ENCODE results near the gene CCDC195.

Gene CCDC195

DNA sequence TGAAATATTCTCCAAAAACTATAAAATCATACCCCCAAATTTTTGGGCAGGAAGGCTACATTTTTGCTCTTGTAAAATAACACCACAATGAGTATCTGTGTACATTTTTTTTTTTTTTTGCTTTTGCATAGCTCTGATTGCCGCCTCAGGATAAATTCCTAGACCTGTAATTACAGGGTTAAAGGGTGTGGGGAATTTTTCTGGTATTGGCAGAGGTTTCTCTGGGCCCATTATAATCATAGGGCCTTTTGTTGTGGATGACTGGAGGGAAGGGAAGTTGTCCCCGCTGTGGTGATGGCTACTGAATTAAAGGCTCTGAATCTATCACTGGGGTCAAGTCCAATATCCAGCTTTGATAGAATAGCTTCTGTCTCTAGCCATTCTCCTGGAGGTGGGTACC lies 26.6 kb downstream of the CCDC195 start:
- H4K20me1 ChIP-seq (ENCODE audit: insufficient read depth, low read length), result no peaks in the 10 kb centered on the region
- H3K27ac ChIP-seq (ENCODE audit: low read depth, low read length, poor library complexity, severe bottlenecking), result no peak overlapping the region
- no peaks in the 10 kb centered on the region for H3K27me3 ChIP-seq (ENCODE audit: insufficient read depth, low read length)
- TF ChIP-seq EZH2 (IDR thresholded peaks at IDR 0.05; ENCODE audit: borderline replicate concordance, low read length), result no peak
- TF ChIP-seq, protein P1, sequence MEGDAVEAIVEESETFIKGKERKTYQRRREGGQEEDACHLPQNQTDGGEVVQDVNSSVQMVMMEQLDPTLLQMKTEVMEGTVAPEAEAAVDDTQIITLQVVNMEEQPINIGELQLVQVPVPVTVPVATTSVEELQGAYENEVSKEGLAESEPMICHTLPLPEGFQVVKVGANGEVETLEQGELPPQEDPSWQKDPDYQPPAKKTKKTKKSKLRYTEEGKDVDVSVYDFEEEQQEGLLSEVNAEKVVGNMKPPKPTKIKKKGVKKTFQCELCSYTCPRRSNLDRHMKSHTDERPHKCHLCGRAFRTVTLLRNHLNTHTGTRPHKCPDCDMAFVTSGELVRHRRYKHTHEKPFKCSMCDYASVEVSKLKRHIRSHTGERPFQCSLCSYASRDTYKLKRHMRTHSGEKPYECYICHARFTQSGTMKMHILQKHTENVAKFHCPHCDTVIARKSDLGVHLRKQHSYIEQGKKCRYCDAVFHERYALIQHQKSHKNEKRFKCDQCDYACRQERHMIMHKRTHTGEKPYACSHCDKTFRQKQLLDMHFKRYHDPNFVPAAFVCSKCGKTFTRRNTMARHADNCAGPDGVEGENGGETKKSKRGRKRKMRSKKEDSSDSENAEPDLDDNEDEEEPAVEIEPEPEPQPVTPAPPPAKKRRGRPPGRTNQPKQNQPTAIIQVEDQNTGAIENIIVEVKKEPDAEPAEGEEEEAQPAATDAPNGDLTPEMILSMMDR (IDR thresholded peaks at IDR 0.05; ENCODE audit: low read length), result no peak
- no peaks in the 10 kb centered on the region for H3K79me2 ChIP-seq (ENCODE audit: insufficient read depth, low read length)
- no peaks in the 10 kb centered on the region for H3F3A ChIP-seq (ENCODE audit: insufficient read depth, low read length)
- H3K9me2 ChIP-seq (ENCODE audit: low read depth, low read length), result no peaks in the 10 kb centered on the region
- H3K9ac ChIP-seq (ENCODE audit: low read length), result no peak overlapping the region
- H3K36me3 ChIP-seq (ENCODE audit: insufficient read depth, low read length), result no peaks in the 10 kb centered on the region
- no peak overlapping the region for H3K4me2 ChIP-seq (ENCODE audit: low read length)
- no peaks in the 10 kb centered on the region for H3K4me1 ChIP-seq (ENCODE audit: insufficient read depth, low read length, severe bottlenecking)
- no peaks in the 10 kb centered on the region for H3K9me3 ChIP-seq (ENCODE audit: low read length)
- H2AFZ ChIP-seq (ENCODE audit: low read length), result no peak overlapping the region
- no peak overlapping the region for H3K4me3 ChIP-seq (ENCODE audit: low read depth, low read length, poor library complexity, severe bottlenecking)

DNA sequence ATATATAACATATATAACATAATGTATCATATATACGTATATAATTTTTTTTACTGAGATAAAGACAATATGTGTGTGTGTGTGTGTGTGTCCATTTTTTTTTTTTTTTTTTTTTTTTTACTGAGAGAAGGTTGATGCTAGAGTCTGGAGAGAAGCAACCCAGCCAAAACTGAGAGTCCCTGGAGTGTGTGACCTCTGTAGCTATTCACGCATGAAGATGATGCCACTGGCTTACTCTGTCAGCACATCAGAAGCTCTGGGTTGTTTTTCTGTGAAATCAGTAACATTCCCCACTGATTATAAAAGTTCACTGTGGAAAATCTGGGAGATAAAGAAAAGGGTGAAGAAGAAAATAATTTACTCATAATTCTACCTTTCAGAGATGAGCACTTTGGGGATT lies 27.2 kb downstream of the CCDC195 start:
- Histone ChIP-seq H2AFZ (ENCODE audit: low read length) (no peak overlapping the region), H3K9me3 (ENCODE audit: low read length) (no peaks in the 10 kb centered on the region), H3K79me2 (ENCODE audit: insufficient read depth, low read length) (no peaks in the 10 kb centered on the region)

DNA sequence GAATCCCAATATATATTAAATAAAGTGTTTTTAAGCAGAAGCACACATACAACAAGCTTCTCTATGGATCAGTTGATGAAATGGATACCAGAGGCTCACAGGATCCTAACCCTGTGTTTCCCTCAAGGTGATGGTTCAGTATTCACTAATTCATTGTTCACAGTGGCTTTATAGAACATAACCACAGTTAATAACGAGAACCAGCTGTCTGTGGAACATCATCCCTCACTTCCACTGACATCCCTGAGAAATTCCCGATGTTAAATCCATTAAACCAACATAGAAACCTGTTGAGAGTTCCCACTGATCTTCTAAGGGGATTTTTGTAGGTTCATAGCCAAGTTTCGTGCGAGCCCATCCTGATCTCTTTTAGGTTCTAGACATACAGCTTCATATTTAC lies 29.0 kb downstream of the CCDC195 start:
- no peak overlapping the region for H3K27ac ChIP-seq (ENCODE audit: low read depth, low read length, poor library complexity, severe bottlenecking)
- no peaks in the 10 kb centered on the region for H3K9me2 ChIP-seq (ENCODE audit: low read depth, low read length)
- peaks cover 9% of the 10 kb centered on the region for H3K4me1 ChIP-seq (ENCODE audit: insufficient read depth, low read length, severe bottlenecking)
- no peaks in the 10 kb centered on the region for H3K36me3 ChIP-seq (ENCODE audit: insufficient read depth, low read length)
- no peaks in the 10 kb centered on the region for H3K79me2 ChIP-seq (ENCODE audit: insufficient read depth, low read length)
- no peaks in the 10 kb centered on the region for H4K20me1 ChIP-seq (ENCODE audit: insufficient read depth, low read length)
- H3K27me3 ChIP-seq (ENCODE audit: insufficient read depth, low read length), result no peaks in the 10 kb centered on the region
- H3F3A ChIP-seq (ENCODE audit: insufficient read depth, low read length), result no peaks in the 10 kb centered on the region
- no peak overlapping the region for H3K4me3 ChIP-seq (ENCODE audit: low read depth, low read length, poor library complexity, severe bottlenecking)
- H2AFZ ChIP-seq (ENCODE audit: low read length), result no peak overlapping the region
- H3K4me2 ChIP-seq (ENCODE audit: low read length), result no peak overlapping the region
- H3K9me3 ChIP-seq (ENCODE audit: low read length), result no peaks in the 10 kb centered on the region
- TF ChIP-seq, protein P1 (IDR thresholded peaks at IDR 0.05; ENCODE audit: low read length), result no peak
- no peak for TF ChIP-seq EZH2 (IDR thresholded peaks at IDR 0.05; ENCODE audit: borderline replicate concordance, low read length)
- no peak overlapping the region for H3K9ac ChIP-seq (ENCODE audit: low read length)

More for the DNA sequence above, 27.2 kb downstream of the CCDC195 start:
- Histone ChIP-seq H3K36me3 (ENCODE audit: insufficient read depth, low read length) (no peaks in the 10 kb centered on the region), H3K27me3 (ENCODE audit: insufficient read depth, low read length) (no peaks in the 10 kb centered on the region), H3K9ac (ENCODE audit: low read length) (no peak overlapping the region), H3F3A (ENCODE audit: insufficient read depth, low read length) (no peaks in the 10 kb centered on the region), H3K9me2 (ENCODE audit: low read depth, low read length) (no peaks in the 10 kb centered on the region), H3K4me1 (ENCODE audit: insufficient read depth, low read length, severe bottlenecking) (no peaks in the 10 kb centered on the region), H4K20me1 (ENCODE audit: insufficient read depth, low read length) (no peaks in the 10 kb centered on the region), H3K27ac (ENCODE audit: low read depth, low read length, poor library complexity, severe bottlenecking) (no peak overlapping the region), H3K4me2 (ENCODE audit: low read length) (no peak overlapping the region), H3K4me3 (ENCODE audit: low read depth, low read length, poor library complexity, severe bottlenecking) (no peak overlapping the region)
- TF ChIP-seq, protein P1 (IDR thresholded peaks at IDR 0.05; ENCODE audit: low read length), result no peak

All from OCI-LY1 (cell line).